HepG2 (cell line): Measurements from ENCODE around the gene AMPD2. TPM values are rescaled to one million over a fixed set of nuclear protein-coding genes. Genes with fewer than 3 reads are reported as not detected.
A peak's percentile ranks its signal among the peaks of the same experiment; 100 is the strongest.

Experiments
- CEBPG ChIP-seq: IDR thresholded peaks from 2 replicates; pipeline ENCODE4 v1.6.1; 2016
- FOXJ3 ChIP-seq: sonication (generic); formaldehyde crosslinking; IDR thresholded peaks from 2 replicates; pipeline ENCODE4 v1.4.0; 2020; ENCODE audit warnings: missing genetic modification reagents, mild to moderate bottlenecking, borderline replicate concordance
- HNRNPUL1 ChIP-seq: fragments of 200-400 bp; formaldehyde crosslinking; IDR thresholded peaks from 2 replicates; pipeline ENCODE4 v1.6.1; 2017; ENCODE audit warnings: low read depth, mild to moderate bottlenecking, low read length, moderate library complexity
- HOXA3 ChIP-seq: sonication (generic); formaldehyde crosslinking; IDR thresholded peaks from 2 replicates; pipeline ENCODE4 v1.5.0; 2020; ENCODE audit warnings: missing genetic modification reagents
- IKZF1 ChIP-seq: fragments of 450-650 bp; IDR thresholded peaks from 2 replicates; pipeline ENCODE4 v1.7.1; 2016
- MAFF ChIP-seq: IDR thresholded peaks from 2 replicates; pipeline ENCODE4 v1.6.1; 2011; ENCODE audit warnings: low read depth, low read length, improper control_type of control experiment
- NAIF1 ChIP-seq: sonication (generic); formaldehyde crosslinking; IDR thresholded peaks from 2 replicates; pipeline ENCODE4 v1.5.0; 2020; ENCODE audit warnings: mild to moderate bottlenecking, missing genetic modification reagents, borderline replicate concordance
- NRL ChIP-seq: sonication (generic); formaldehyde crosslinking; IDR thresholded peaks from 2 replicates; pipeline ENCODE4 v1.5.0; 2020; ENCODE audit warnings: missing genetic modification reagents, mild to moderate bottlenecking, moderate library complexity, borderline replicate concordance
- PCBP1 ChIP-seq: fragments of 200-400 bp; formaldehyde crosslinking; IDR thresholded peaks from 2 replicates; pipeline ENCODE4 v1.6.1; 2017; ENCODE audit warnings: mild to moderate bottlenecking, low read depth, low read length, borderline replicate concordance
- THYN1 ChIP-seq: sonication (generic); formaldehyde crosslinking; IDR thresholded peaks from 2 replicates; pipeline ENCODE4 v1.8.1; 2023; ENCODE audit warnings: low read depth, mild to moderate bottlenecking, moderate library complexity, missing genetic modification reagents, borderline replicate concordance
- ZNF44 ChIP-seq: sonication (generic); formaldehyde crosslinking; IDR thresholded peaks from 2 replicates; pipeline ENCODE4 v1.5.1; 2020; ENCODE audit warnings: mild to moderate bottlenecking, missing genetic modification reagents
- ZNF530 ChIP-seq: sonication (generic); formaldehyde crosslinking; IDR thresholded peaks from 2 replicates; pipeline ENCODE4 v1.5.0; 2020; ENCODE audit warnings: low read depth, mild to moderate bottlenecking, missing genetic modification reagents
- ZNF562 ChIP-seq: sonication (generic); formaldehyde crosslinking; IDR thresholded peaks from 2 replicates; pipeline ENCODE4 v1.8.0; 2022; ENCODE audit warnings: missing genetic modification reagents, borderline replicate concordance
- ZNF570 ChIP-seq: sonication (generic); formaldehyde crosslinking; IDR thresholded peaks from 2 replicates; pipeline ENCODE4 v1.4.0; 2020; ENCODE audit warnings: mild to moderate bottlenecking, missing genetic modification reagents, borderline replicate concordance
- polyA plus RNA-seq, 8 experiments: library from polyadenylated mRNA; depleted of rRNA in 3 of 8; stranded (reverse) in 7 of 8; unstranded in 1 of 8; fragments of >200 nt; fragmentation: Illumina TruSeq in 4 of 8; extraction: Trizol in 4 of 8; gene quantifications; 2 replicates each; pipeline versions ENCODE4 v1.2.1 to v1.2.3, GENCODE V29; 2011 to 2016; ENCODE audit warnings: low read depth in 4 of 8, missing spikeins in 1 of 8, mixed read lengths in 1 of 8; ENCODE audit not compliant: insufficient read depth in 1 of 8
- total RNA-seq, 5 experiments: library from RNA; depleted of rRNA; stranded (reverse); fragments of >200 nt; fragmentation: Illumina TruSeq; extraction: Trizol; gene quantifications; 2 replicates each; pipeline ENCODE4 v1.2.3, GENCODE V29; 2016; ENCODE audit warnings: low read depth in 1 of 5
- TF ChIP-seq, protein P1 (sequence below): sonication (generic); formaldehyde crosslinking; IDR thresholded peaks from 2 replicates; pipeline ENCODE4 v1.5.0; 2020; ENCODE audit warnings: missing genetic modification reagents, mild to moderate bottlenecking, borderline replicate concordance
- TF ChIP-seq, protein P2 (sequence below): fragments of 450-650 bp; IDR thresholded peaks from 2 replicates; pipeline ENCODE4 v1.6.1; 2017; ENCODE audit warnings: mild to moderate bottlenecking
- TF ChIP-seq, protein P3 (sequence below): sonication (generic); formaldehyde crosslinking; conservative IDR thresholded peaks from 2 replicates; pipeline ENCODE4 v1.5.0; 2020; ENCODE audit warnings: missing genetic modification reagents
- TF ChIP-seq, protein P4 (sequence below): sonication (generic); formaldehyde crosslinking; IDR thresholded peaks from 2 replicates; pipeline ENCODE4 v1.4.0; 2020; ENCODE audit warnings: mild to moderate bottlenecking, missing genetic modification reagents

The AMPD2 gene
- total and polyA plus RNA-seq, 2 of the 13 experiments (the other 11 are each of a cell fraction or from before 2014, with no cell fraction given) = 62.3 to 82.0 TPM

DNA sequence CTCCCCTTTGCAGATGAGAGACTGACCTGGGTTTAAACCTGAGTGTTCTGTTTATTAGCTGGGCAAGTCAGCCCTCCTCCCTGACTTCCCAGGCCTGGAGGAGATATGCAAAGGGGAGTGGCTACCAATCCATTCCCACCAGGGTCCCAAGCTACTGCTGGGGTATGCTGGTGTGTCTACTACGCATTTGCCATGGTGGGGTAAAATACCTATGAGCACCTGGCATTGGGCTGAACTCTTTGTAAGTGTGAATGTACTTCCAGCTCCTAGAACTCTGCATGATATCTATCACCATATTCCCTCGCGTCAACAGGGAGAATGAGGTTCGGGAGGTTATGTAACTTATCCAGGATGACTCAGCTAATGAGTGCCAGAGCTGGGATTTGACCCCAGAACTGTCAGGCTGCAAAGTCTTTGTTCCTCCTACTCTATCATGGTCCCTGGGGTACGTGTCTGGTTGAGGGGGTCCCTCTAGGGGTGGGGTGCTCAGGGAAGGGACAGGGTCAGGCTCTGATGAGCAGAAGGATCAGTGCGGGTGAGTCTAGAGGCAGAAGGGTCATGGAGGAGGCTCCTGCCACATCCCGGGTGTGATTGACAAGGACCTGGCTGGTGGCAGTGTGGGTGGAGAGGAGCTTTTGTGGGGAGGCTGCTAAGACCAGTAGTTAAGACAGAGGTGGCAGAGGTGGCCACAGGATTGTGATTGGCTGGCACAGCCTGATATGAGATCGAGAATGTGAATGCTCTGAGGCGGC lies 16.7 kb downstream of the AMPD2 start (continued):
- TF ChIP-seq ZNF530 (CRISPR knock-in tag) (no peak), HNRNPUL1 (no peak), ZNF570 (CRISPR knock-in tag) (no peak), CEBPG (CRISPR knock-in tag) (peak; percentile 23; the same call in 1 of the 2 replicates), NAIF1 (no peak), NRL (CRISPR knock-in tag) (no peak), HOXA3 (CRISPR knock-in tag) (0 out of 2 replicates have a peak, but pooled peaks have one; percentile 17), ZNF44 (CRISPR knock-in tag) (no peak), MAFF (peak; percentile 31; the same call in 1 of the 2 replicates), THYN1 (CRISPR knock-in tag) (no peak), PCBP1 (no peak), IKZF1 (no peak), FOXJ3 (no peak), ZNF562 (no peak)
- TF ChIP-seq, protein P1, sequence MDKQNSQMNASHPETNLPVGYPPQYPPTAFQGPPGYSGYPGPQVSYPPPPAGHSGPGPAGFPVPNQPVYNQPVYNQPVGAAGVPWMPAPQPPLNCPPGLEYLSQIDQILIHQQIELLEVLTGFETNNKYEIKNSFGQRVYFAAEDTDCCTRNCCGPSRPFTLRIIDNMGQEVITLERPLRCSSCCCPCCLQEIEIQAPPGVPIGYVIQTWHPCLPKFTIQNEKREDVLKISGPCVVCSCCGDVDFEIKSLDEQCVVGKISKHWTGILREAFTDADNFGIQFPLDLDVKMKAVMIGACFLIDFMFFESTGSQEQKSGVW (CRISPR knock-in tag) = no peak
- TF ChIP-seq, protein P2, sequence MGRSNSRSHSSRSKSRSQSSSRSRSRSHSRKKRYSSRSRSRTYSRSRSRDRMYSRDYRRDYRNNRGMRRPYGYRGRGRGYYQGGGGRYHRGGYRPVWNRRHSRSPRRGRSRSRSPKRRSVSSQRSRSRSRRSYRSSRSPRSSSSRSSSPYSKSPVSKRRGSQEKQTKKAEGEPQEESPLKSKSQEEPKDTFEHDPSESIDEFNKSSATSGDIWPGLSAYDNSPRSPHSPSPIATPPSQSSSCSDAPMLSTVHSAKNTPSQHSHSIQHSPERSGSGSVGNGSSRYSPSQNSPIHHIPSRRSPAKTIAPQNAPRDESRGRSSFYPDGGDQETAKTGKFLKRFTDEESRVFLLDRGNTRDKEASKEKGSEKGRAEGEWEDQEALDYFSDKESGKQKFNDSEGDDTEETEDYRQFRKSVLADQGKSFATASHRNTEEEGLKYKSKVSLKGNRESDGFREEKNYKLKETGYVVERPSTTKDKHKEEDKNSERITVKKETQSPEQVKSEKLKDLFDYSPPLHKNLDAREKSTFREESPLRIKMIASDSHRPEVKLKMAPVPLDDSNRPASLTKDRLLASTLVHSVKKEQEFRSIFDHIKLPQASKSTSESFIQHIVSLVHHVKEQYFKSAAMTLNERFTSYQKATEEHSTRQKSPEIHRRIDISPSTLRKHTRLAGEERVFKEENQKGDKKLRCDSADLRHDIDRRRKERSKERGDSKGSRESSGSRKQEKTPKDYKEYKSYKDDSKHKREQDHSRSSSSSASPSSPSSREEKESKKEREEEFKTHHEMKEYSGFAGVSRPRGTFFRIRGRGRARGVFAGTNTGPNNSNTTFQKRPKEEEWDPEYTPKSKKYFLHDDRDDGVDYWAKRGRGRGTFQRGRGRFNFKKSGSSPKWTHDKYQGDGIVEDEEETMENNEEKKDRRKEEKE = no peak
- TF ChIP-seq, protein P3, sequence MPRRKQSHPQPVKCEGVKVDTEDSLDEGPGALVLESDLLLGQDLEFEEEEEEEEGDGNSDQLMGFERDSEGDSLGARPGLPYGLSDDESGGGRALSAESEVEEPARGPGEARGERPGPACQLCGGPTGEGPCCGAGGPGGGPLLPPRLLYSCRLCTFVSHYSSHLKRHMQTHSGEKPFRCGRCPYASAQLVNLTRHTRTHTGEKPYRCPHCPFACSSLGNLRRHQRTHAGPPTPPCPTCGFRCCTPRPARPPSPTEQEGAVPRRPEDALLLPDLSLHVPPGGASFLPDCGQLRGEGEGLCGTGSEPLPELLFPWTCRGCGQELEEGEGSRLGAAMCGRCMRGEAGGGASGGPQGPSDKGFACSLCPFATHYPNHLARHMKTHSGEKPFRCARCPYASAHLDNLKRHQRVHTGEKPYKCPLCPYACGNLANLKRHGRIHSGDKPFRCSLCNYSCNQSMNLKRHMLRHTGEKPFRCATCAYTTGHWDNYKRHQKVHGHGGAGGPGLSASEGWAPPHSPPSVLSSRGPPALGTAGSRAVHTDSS = no peak
- TF ChIP-seq, protein P4, sequence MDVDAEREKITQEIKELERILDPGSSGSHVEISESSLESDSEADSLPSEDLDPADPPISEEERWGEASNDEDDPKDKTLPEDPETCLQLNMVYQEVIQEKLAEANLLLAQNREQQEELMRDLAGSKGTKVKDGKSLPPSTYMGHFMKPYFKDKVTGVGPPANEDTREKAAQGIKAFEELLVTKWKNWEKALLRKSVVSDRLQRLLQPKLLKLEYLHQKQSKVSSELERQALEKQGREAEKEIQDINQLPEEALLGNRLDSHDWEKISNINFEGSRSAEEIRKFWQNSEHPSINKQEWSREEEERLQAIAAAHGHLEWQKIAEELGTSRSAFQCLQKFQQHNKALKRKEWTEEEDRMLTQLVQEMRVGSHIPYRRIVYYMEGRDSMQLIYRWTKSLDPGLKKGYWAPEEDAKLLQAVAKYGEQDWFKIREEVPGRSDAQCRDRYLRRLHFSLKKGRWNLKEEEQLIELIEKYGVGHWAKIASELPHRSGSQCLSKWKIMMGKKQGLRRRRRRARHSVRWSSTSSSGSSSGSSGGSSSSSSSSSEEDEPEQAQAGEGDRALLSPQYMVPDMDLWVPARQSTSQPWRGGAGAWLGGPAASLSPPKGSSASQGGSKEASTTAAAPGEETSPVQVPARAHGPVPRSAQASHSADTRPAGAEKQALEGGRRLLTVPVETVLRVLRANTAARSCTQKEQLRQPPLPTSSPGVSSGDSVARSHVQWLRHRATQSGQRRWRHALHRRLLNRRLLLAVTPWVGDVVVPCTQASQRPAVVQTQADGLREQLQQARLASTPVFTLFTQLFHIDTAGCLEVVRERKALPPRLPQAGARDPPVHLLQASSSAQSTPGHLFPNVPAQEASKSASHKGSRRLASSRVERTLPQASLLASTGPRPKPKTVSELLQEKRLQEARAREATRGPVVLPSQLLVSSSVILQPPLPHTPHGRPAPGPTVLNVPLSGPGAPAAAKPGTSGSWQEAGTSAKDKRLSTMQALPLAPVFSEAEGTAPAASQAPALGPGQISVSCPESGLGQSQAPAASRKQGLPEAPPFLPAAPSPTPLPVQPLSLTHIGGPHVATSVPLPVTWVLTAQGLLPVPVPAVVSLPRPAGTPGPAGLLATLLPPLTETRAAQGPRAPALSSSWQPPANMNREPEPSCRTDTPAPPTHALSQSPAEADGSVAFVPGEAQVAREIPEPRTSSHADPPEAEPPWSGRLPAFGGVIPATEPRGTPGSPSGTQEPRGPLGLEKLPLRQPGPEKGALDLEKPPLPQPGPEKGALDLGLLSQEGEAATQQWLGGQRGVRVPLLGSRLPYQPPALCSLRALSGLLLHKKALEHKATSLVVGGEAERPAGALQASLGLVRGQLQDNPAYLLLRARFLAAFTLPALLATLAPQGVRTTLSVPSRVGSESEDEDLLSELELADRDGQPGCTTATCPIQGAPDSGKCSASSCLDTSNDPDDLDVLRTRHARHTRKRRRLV (CRISPR knock-in tag) = no peak
